GM19455 (cell line): ENCODE data around the gene ZNF324B.
"Not testable (repeated sequence)": the region's sequence is repeated elsewhere in the genome, so short reads cannot be mapped to it uniquely, and the experiment has no call there.

ENCODE experiments used
- ATAC-seq: cut with Tn5 transposase; IDR thresholded peaks from one replicate; pipeline ENCODE4 v1.9.1; 2021; ENCODE audit not compliant: unreplicated experiment

ZNF324B gene

DNA sequence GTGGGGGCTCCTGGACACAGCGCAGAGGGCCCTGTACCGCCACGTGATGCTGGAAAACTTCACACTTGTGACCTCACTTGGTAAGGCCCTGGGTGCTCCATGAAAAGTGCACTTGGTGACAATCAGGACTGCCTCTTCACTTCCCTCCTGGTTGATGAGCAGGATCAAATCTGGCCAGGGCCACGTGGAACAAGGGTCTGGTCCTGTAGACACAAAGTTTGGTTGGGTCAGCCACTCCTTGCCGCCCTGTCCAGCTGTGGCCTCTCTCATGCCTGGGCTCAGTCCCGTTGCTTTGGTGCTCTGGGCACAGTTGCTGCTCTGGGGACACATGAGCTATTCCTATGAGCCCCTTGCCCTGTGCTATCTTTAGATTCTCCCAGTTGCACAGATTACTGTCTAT is 2.3 kb downstream of the ZNF324B start:
- ATAC-seq: no peak

- no peak for ATAC-seq
These were observed 3.9 kb downstream of the ZNF324B start for GRCh38 chr19:58455306-58455705.

DNA sequence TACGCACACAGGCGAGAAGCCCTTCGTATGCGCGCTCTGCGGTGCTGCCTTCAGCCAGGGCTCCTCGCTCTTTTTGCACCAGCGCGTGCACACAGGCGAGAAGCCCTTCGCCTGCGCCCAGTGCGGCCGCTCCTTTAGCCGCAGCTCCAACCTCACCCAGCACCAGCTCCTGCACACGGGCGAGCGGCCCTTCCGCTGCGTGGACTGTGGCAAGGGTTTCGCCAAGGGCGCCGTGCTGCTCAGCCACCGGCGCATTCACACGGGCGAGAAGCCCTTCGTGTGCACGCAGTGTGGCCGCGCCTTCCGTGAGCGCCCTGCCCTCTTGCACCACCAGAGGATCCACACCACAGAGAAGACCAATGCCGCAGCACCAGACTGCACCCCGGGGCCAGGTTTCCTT is 4.7 kb downstream of the ZNF324B start:
- ATAC-seq: no peak

- ATAC-seq: no peak
These were observed 8.6 kb downstream of the ZNF324B start for GRCh38 chr19:58460039-58460438.

- ATAC-seq: peak; percentile 27
These were observed 14.8 kb downstream of the ZNF324B start for GRCh38 chr19:58466089-58466759.

DNA sequence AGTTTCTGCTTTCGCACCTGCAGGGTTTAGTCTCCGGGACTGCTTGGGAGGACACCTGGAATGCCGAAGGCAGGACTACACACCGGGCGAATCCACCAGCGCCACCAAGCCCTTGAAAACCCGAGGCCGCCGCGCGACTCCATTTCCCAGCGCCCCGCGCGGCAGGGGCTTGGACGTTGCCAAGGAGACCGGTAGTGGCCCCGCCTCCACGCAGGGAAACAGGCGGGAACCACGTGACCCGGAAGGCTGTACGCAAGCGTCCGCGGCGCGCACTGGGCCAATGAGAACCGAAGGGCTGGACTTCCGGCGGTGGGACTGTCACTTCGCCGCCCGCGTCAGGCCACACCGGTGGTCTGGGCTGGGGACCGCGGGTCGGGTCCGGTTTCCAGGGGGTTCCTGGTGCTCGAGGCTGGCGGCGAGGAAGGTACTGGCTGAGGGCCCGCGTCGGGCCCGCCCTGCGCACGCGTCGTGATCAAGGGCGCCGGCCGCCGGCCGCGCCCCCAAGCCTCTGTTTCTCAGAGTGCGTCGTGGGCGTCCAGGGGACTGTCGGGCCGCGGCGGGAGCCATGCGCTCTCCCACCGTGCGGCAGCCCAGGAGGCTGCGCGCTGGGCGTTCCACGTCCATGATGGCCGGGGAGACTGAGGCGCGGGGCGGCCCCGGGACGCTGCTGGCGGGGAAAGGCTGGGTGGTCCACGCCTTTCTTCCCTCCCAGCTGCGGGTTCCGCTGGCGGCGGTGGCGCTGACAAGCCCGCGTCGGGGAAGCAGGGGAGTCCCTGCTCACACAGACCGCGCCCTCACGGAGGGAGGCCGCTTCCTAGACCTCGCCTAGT is 15.6 kb downstream of the ZNF324B start, which contains the start of gene ZNF324:
TSS of gene ZNF324 (plus strand) at position 321 of the 830 bp plus-strand sequence. CDS start 2,106 bp downstream, outside the sequence.
- peak; percentile 72 for ATAC-seq

GRCh38 chr19:58468216-58468839 is 16.9 kb downstream of the ZNF324B start:
- no peak for ATAC-seq

GRCh38 chr19:58469241-58470013 is 18.0 kb downstream of the ZNF324B start:
- no peak for ATAC-seq

GRCh38 chr19:58470837-58471543 is 19.6 kb downstream of the ZNF324B start:
- ATAC-seq: not testable (repeated sequence)

GRCh38 chr19:58471736-58472135 is 20.3 kb downstream of the ZNF324B start:
- ATAC-seq: no peak

DNA sequence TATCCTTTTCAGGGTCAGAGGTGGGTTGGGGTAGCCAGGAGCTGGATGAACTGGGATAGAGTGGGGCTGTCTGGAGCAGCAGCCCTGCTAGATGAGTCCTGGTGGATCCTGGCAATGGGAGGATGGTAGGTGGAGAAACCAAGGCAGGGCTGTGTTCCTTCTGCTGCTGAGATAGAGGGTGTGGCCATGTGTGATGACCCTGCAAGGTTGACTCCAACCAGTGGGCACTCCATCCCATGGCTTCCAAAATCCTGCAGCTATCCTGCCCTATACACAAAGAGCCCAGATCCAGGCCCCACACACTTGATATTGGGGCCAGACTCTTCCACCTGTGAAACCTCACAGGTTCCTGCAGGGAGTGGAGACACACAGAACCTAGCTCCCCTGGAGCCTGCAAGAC is 22.4 kb downstream of the ZNF324B start:
- ATAC-seq: no peak

- ATAC-seq: no peak
These were observed 23.0 kb downstream of the ZNF324B start for GRCh38 chr19:58474291-58474996.

DNA sequence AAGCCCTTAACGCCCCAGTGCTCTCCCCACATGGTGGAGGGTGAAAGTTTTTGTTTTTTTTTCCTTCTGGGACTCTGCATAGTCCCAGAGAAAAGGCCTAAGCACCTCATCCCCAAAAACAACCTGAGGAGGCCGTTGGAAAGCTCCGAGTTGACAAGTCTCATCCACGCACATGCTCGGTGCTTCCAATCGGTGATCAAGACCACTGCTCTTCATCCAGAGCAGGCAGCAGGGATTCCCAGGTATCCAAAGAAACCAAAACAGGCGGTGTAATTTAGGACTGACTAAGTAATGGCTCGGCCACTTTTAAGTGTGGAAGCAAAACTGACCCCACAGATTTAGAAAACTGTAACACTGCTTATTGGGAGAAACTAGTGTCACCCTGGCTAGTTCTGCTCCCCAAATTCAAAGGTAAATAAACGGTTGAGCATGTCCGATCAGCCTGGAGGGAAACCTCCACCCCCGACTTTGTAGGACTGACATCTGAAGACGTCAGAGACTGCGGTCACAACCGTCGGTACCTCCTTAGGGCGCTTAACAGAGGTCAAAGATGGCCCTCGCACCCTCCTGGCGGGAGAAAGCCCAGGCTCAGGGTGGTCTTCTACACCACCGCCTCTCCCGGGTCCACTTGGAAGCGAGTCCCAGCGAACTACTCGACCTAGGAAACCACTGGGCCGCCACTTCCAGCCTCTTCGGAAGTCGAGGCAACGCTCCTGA is 23.7 kb downstream of the ZNF324B start:
- peak; percentile 4 for ATAC-seq

DNA sequence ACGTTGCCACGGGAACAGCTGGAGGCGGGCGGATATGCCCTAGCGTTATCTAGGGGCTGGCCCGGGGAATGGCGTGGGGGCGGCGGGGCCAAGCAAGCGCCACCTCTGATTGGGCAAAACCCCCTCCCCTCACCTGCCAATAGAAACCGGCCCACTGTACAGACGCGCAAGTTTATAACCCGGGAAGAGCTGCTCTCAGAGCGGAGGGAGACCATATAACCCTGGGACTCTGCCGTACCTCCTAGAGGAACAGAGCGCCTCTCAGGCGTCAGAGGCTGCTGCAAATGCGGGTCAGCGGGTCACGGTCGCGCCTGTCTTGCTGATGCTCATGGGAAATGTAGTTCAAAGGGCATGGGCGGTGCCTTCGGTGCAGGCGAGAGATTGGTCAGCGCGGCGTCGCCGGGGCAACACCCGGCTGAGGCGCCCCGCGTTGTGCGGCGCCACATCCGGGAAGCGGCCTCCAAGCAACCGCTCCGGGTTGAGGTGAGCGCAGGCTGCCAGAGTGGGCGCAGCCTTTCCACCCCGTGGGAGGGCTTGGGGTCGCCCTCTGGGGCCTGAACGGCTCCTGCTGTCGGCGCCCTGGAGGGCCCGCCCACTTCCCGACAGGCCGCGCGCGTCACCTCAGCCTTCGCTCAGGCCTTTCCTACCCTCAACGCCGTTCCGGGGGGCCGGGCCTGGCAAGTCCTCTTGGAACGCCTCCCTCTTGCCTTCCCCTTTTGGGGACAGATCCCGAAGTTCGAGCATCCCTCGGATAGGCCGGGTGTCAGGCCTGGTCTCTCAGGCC is 24.5 kb downstream of the ZNF324B start, which contains the start of gene ZNF446:
TSS of gene ZNF446 (plus strand) at position 639 of the 784 bp plus-strand sequence. CDS start 867 bp downstream, outside the sequence.
- ATAC-seq: peak; percentile 77

GRCh38 chr19:58476498-58477015 is 25.1 kb downstream of the ZNF324B start:
- ATAC-seq: no peak

GRCh38 chr19:58477130-58477529 is 25.7 kb downstream of the ZNF324B start:
- ATAC-seq: no peak

- no peak for ATAC-seq
These were observed 26.4 kb downstream of the ZNF324B start for GRCh38 chr19:58477871-58478270.

GRCh38 chr19:58479303-58479702 is 27.9 kb downstream of the ZNF324B start:
- ATAC-seq: no peak
